ENCODE measurements around the gene DOCK4.

The DOCK4 gene

GRCh38 chr7:111883241-111883640, 323.0 kb downstream of the DOCK4 start:
- no peak for DNase-seq

GRCh38 chr7:111878785-111879184, 327.4 kb downstream of the DOCK4 start:
- no peak for DNase-seq

GRCh38 chr7:111877931-111878330, 328.3 kb downstream of the DOCK4 start:
- no peak for DNase-seq

- peak; percentile 62 for DNase-seq
These were observed 332.1 kb downstream of the DOCK4 start for GRCh38 chr7:111873963-111874690.

GRCh38 chr7:111873326-111873646, 332.9 kb downstream of the DOCK4 start:
- no peak for DNase-seq

DNA sequence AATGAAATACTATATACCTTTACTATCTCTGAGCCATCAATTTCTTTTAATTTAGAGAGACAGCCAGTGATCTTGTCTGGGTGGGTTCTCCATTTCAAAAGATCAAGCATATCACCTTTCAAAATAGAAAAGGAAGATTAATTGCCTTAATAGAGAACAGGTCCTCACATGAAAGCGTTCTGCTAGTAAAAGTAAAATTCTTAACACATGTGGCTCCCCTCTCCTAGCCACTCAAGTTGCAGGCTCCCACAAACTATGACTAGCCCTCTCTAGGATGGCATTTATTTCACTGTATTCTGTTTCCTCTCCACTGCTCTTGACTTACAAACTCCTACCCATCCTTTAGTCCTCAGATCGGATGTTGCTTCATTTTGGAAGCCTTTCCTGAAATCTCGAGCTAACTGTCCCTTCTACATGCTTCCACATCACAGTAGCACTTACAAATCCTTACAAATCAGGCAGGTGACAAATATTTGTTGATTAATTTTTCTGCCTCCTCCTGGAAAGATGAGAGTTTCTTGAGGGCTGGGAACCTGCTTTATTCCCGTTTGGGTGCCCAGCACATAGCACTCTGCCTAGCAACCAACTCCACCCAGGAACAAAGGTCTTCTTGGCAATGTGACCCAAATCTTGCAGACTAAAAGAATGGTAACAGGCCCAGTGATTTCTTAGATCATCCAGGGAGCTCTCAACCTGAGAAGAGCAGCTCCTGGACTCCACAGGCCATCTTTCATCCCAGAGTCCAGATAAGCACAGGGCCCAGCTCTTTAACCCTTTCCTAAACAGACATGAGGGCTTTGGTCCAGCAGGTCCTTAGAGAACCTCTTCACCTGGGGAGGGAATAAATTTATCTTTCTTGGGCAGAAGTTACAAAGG, 333.5 kb downstream of the DOCK4 start:
- no peak for DNase-seq

DNA sequence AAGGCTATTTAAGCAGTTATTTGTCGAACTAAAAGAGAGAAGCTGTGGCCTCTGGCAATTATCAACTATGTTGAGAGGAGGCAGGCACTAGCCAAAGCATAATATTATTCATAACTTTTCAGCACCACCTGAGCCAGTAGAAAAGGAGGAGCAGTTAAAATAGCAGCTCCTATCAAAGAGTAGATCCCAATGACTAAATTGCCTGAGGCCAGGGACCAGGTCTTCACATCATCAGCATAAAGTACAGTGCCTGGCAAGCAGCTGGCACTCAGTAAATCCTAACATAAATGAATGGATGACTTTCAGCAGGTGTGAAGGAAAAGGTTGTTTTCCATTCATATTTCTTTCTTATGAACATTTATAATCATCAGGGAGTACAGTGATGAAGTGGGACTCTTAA, 334.9 kb downstream of the DOCK4 start:
- DNase-seq, result no peak

GRCh38 chr7:111869280-111869679, 336.9 kb downstream of the DOCK4 start:
- no peak for DNase-seq

DNA sequence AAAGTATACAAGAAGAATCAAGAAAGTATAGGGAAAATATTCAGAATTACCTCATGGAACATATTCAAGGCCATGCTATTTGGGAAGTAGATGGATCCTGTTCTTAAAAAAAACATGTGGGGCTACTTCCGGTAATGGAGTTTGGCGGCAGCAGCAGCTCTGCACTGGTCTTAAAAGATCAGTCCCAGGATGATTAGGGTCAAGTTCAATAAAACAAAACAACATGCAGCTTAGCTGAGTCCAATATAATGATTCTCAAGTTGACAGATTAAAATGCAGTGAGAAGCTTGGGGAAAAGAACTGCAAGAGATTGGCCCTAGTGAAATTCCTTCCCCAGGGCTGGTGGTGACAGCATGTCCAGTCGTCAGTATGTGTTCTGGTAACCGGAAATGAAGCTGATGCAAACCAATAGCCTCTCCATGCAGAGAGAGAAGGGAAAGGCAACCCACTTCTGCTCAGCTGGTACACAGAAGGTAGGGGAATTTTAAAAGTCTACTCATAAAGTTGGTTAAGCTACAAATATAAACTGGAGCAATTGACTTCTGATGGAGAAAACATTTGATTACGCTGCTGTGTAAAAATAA, 338.8 kb downstream of the DOCK4 start:
- DNase-seq, result no peak

- DNase-seq, result no peak
These were observed 339.4 kb downstream of the DOCK4 start for GRCh38 chr7:111866787-111867186.

DNA sequence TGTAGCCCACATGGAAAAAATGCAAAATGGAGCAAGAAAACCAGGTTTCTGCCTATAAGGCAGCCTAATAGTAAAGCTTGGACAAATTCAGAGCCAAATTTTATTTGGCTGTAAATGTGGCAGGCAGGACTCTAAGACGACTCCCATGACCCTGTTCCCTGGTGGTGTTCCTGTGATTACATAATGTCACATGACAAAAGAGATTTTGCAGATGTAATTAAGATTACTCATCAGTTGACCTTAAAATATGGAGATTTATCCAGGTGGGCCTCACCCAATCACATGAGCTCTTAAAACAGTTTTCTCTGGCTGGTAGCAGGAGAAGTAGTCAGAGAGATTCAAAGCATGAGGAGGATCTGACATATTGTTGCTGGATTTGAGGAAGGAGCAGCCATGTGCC, 340.8 kb downstream of the DOCK4 start:
- no peak for DNase-seq

- no peak for DNase-seq
These were observed 341.8 kb downstream of the DOCK4 start for GRCh38 chr7:111864291-111864976.

GRCh38 chr7:111863269-111863668, 342.9 kb downstream of the DOCK4 start:
- no peak for DNase-seq

- no peak for DNase-seq
These were observed 346.0 kb downstream of the DOCK4 start for GRCh38 chr7:111860248-111860647.

GRCh38 chr7:111858331-111858730, 347.9 kb downstream of the DOCK4 start:
- DNase-seq, result no peak

GRCh38 chr7:111855842-111856227, 350.4 kb downstream of the DOCK4 start:
- peak; percentile 48 for DNase-seq

- DNase-seq, result peak; percentile 72
These were observed 350.9 kb downstream of the DOCK4 start for GRCh38 chr7:111855161-111855841.

DNA sequence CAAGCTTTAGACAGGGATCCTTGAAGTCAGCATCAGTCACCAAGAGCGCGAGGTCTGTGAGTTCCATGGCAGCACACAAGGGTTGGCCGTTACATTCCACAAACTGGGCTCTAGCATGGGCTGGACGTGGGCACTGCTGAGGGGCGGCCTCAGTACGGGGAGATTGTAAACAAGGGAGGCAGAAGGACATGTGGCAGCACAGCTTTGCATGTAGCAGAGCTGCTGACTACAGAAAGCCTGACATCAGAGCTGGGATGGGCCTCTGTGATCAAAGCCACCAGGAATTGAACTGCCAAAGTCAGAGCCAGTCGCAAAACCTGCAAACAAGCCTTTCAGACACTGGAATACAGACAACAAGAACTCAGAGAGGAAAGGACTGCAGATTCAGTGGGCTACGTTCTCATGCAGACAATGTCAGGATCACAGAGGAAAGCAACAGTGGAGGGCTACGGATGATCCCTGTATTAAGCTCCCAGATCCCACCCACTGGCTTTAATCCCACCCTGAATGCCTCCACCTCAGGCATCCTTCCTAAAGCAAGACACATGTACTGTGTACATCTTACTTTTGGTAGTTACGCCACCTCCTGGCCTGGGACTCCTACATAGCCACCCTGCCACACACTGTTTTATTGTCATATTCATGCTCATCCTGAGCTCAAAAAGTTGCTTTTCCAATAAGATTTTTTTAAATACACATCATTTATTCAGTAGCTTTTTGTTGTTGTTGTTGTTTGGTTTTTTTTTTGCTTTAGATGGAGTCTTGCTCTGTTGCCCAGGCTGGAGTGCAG, 352.8 kb downstream of the DOCK4 start:
- peak; percentile 44 for DNase-seq

- DNase-seq, result no peak
These were observed 354.1 kb downstream of the DOCK4 start for GRCh38 chr7:111852081-111852480.

DNA sequence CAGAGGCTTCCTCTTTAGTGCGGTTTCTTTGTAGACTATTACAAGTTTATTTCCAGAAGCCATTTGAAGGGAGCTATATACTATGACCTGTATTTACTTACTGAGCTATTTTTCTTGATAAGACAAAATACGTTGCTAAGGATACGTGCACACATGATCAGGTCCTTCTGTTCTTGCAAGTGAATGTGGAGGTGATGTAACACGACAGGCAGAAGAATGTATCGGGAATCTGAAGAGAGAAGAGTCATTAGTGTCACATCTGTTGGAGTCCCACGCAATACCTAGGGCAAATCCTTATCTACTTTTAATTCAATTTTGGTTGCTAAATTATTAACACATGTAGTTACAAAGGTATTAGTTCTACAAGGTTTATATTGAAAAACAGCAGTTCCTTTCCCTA, 359.3 kb downstream of the DOCK4 start:
- DNase-seq, result no peak

- no peak for DNase-seq
These were observed 360.3 kb downstream of the DOCK4 start for GRCh38 chr7:111845853-111846252.
